SK-N-MC (cell line): Measurements from ENCODE around the gene PTDSS2.
A peak's percentile ranks its signal among the peaks of the same experiment; 100 is the strongest.

Source experiments
- DNase-seq: peaks from one replicate; pipeline ENCODE4 v3.0.0-alpha.2; 2011; ENCODE audit warnings: low read depth, low spot score
- H3K27ac ChIP-seq: fragments of 200-600 bp; sonication (generic); 2 replicates; pipeline ENCODE4 v1.5.1; 2016; ENCODE audit warnings: mixed run types
- H3K36me3 ChIP-seq: fragments of 200-600 bp; sonication (generic); 2 replicates; pipeline ENCODE4 v1.6.1; 2017; ENCODE audit warnings: antibody characterized with exemption, low read length, mixed read lengths; ENCODE audit not compliant: insufficient read depth
- H3K4me3 ChIP-seq: fragments of 200-600 bp; sonication (generic); 2 replicates; pipeline ENCODE4 v1.5.1; 2016
- H3K9ac ChIP-seq: fragments of 200-600 bp; sonication (generic); 2 replicates; pipeline ENCODE4 v1.8.0; 2017; ENCODE audit warnings: mixed run types, mixed read lengths; ENCODE audit not compliant: insufficient read length
- H3K9me3 ChIP-seq: fragments of 200-600 bp; sonication (generic); 2 replicates; pipeline ENCODE4 v1.6.1; 2017; ENCODE audit warnings: low read depth, mild to moderate bottlenecking, antibody characterized with exemption, low read length, moderate library complexity, mixed read lengths
- EZH2 ChIP-seq: fragments of 200-600 bp; sonication (generic); IDR thresholded peaks from one replicate; pipeline ENCODE4 v1.6.1; 2017; ENCODE audit warnings: antibody characterized with exemption
- FOXP2 ChIP-seq: optimal IDR thresholded peaks from 2 replicates; pipeline ENCODE3; 2011; ENCODE audit warnings: mild to moderate bottlenecking, moderate library complexity; ENCODE audit not compliant: insufficient read depth; ENCODE audit errors: extremely low read length, control extremely low read depth
- POLR2AphosphoS5 ChIP-seq: IDR thresholded peaks from 2 replicates; pipeline ENCODE4 v1.6.1; 2012; ENCODE audit warnings: mild to moderate bottlenecking, low read depth, low read length, borderline replicate concordance

The PTDSS2 gene

GRCh38 chr11:443542-444199 lies 6.4 kb upstream of the PTDSS2 start:
- H3K27ac ChIP-seq: peak overlapping the region; percentile 92
- DNase-seq: peak; percentile 91

DNA sequence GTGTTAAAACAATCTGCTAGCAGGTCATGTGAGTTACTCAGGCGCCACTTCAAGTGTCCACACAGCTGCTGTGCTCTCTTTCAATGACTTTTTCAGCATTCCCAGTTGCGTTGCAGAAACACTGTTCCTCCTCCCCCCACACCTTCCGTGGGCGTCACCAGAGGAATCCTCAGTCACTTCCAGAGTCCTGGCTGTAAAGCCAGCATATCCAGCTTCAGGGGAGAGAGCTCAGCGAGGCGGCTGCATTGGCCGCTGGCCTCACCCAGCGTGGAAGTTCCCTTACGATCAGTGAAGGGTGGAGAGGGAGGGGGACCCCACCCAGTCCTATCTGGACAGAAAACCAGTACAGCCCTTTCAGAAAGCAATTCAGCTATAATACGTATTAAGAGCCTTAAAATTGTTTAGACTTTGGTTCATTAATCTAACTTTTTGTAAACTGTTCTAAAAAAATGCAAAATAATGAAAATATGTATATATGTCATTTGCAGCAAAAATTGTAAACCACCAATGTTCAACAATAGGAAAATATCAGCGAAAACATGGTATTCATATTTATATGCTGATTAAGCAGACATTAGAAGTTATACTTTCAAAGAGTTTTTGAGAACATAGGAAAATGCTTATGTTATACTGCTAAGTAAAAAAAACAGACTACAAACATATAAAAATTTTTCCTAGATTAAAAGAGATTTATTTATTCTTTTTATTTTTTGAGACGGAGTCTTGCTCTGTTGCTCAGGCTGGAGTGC lies 5.5 kb upstream of the PTDSS2 start:
- H3K27ac ChIP-seq: peak overlapping the region; percentile 92
- no peak for DNase-seq
- TF ChIP-seq POLR2AphosphoS5 (no peak), FOXP2 (no peak), EZH2 (no peak)
- no peaks in the 10 kb centered on the region for H3K9me3 ChIP-seq
- peak overlapping the region; percentile 59 for H3K9ac ChIP-seq
- no peaks in the 10 kb centered on the region for H3K36me3 ChIP-seq
- H3K4me3 ChIP-seq: 0 out of 2 replicates have a peak overlapping the region, but pooled peaks have one; percentile 28

More at GRCh38 chr11:443542-444199, 6.4 kb upstream of the PTDSS2 start:
- no peak overlapping the region; the same call in 1 of the 2 replicates for H3K4me3 ChIP-seq
- H3K9ac ChIP-seq: no peak overlapping the region
- no peaks in the 10 kb centered on the region for H3K36me3 ChIP-seq
- TF ChIP-seq POLR2AphosphoS5 (no peak), EZH2 (no peak), FOXP2 (no peak)
- no peaks in the 10 kb centered on the region for H3K9me3 ChIP-seq

DNA sequence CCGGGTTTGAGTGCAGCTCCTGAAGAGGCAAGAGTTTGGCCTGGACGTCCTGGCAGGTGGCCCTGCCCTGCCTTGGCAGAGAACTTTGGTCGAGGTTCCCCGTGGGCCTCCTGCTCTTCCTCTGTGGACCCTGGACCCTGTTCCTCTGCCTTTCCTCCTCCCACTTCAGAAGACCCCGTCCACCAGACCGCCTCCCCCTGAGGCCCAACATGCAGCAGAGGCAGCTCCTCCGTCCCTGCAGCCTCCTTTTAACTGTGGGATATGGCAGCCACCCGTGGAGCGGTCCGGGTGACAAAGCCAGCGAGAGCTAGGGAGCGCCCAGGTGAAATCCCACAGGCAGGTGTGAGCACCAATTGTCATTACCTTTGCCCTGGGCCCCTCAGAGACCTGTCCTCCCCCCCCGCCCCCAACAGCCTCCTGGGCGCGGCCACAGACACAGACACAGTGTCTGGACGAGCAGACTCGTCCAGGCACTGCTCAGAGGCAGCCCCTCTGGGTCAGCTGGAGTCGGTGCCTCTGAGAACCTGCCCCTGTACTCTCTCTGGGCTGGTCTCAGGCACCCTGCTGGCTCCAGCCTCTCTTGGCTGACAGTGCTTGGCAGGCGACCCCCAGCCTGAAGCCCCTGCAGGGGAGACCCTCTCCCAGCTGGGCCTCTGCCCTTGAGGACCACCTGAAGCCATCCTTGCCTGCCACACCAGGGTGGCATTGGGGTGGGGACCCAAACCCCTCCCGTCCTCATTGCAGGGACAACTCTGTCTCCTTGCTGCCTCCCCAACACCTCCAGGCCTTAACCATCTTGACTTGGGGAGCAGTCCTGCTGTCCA lies 4.1 kb upstream of the PTDSS2 start:
- Histone ChIP-seq H3K27ac (peak overlapping the region; percentile 76), H3K4me3 (no peak overlapping the region), H3K9me3 (no peaks in the 10 kb centered on the region), H3K9ac (peak overlapping the region; percentile 53), H3K36me3 (no peaks in the 10 kb centered on the region)
- DNase-seq: no peak
- no peak for TF ChIP-seq POLR2AphosphoS5
- TF ChIP-seq EZH2: no peak
- TF ChIP-seq FOXP2: no peak

DNA sequence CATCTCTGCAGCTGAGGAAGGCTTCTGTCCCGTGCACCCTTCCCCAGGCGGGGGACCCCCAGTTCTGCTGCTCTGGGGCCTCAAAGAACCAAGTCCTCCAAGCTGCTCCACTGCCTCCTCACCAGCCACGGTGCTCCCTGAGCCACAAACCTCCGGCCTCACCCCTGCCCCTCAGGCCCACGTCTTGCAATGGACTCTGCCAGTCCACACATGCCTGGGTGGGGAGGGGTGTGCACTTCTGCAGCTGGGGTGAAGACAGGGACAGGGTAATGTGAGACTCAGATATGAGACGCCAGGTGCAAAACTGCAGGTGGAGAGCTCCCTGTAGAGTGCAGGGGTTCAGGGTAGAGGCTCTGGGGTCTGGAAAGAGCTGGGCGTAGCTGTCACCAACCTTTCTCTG lies 3.2 kb upstream of the PTDSS2 start:
- H3K27ac ChIP-seq: peak overlapping the region; percentile 76
- no peak overlapping the region for H3K4me3 ChIP-seq
- no peaks in the 10 kb centered on the region for H3K9me3 ChIP-seq
- peak overlapping the region; percentile 53 for H3K9ac ChIP-seq
- DNase-seq: no peak
- TF ChIP-seq FOXP2 (no peak), POLR2AphosphoS5 (no peak)
- no peaks in the 10 kb centered on the region for H3K36me3 ChIP-seq

DNA sequence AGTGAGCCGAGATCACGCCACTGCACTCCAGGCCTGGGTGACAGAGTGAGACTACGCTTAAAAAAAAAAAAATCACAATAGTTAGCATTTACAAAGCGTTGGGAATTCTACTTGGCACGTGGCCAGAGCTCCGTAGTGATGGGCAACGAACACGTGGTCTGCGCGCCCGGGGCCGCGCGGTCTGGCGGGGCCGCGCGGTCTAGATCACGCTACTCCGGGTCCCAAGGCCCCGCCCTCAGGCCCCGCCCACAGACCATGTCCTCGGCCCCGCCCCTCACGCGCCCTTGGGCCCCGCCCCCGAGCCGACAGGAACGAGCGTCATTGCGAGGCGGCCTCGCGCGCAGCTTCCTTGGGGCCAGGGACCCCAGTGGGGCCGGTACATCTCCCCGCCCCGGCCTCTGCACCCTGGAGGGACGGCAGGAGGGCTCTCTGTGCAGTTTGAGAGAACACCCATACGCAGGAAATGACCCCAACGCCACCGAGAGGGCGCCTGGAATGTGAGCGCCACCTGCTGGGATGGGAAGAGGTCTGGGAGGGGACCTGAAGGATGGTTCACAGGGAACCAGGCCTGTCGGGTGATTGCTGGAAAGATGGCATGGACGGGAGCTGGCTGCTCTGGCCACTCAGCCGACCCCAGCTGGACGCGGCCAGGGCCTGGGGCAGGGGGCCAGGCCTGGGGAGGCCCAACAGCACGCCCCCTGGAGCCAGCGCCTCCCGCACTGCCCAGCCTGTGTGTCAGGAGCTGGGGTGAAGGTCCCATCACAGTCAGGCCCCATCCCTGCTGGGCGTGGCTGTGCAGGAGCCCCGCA lies 2.0 kb upstream of the PTDSS2 start:
- H3K9me3 ChIP-seq: no peaks in the 10 kb centered on the region
- H3K4me3 ChIP-seq: peak overlapping the region; percentile 93
- peaks cover 2% of the 10 kb centered on the region; the same call in 1 of the 2 replicates for H3K36me3 ChIP-seq
- peak overlapping the region; percentile 78 for H3K27ac ChIP-seq
- peak; percentile 29 for TF ChIP-seq FOXP2
- peak; percentile 92 for TF ChIP-seq POLR2AphosphoS5
- TF ChIP-seq EZH2: no peak
- peak; percentile 28 for DNase-seq
- peak overlapping the region; percentile 62 for H3K9ac ChIP-seq

GRCh38 chr11:450809-451451 lies 851 bp downstream of the PTDSS2 start:
- no peaks in the 10 kb centered on the region for H3K9me3 ChIP-seq
- DNase-seq: no peak
- TF ChIP-seq EZH2 (no peak), FOXP2 (no peak), POLR2AphosphoS5 (no peak)
- peaks cover 13% of the 10 kb centered on the region; the same call in 1 of the 2 replicates for H3K36me3 ChIP-seq
- H3K4me3 ChIP-seq: peak overlapping the region; percentile 85
- H3K27ac ChIP-seq: no peak overlapping the region
- H3K9ac ChIP-seq: peak overlapping the region; percentile 80

DNA sequence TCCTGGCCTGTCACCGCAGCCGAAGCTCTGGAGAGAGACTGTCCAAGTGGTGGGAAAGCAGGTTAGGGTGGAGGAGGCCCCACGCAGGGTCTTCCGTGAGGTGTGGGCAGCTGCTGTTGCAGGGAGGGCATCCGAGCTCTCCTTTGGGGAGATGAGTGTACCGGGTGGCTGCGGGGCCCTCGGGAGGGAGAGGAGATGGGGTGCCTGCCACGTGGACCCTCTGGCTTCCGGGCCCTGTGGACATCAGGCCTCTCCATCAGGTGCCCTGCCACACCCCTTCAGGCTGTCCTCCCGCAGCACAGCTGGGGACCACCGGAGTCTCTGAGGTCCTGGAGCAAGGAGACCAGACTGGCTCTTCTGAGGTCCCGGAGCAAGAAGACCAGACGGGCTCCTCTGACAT lies 1.7 kb downstream of the PTDSS2 start:
- no peak for DNase-seq
- Histone ChIP-seq H3K36me3 (peaks cover 13% of the 10 kb centered on the region; the same call in 1 of the 2 replicates), H3K9me3 (no peaks in the 10 kb centered on the region), H3K9ac (no peak overlapping the region), H3K27ac (no peak overlapping the region), H3K4me3 (peak overlapping the region; percentile 85)
- no peak for TF ChIP-seq EZH2
- no peak for TF ChIP-seq POLR2AphosphoS5
- no peak for TF ChIP-seq FOXP2
